Activated CD4-positive, alpha-beta T cell treated with anti-CD3 and anti-CD28 coated beads for 1 hour (primary cell): ENCODE results near the gene COMMD8.
"Not testable (repeated sequence)": the region's sequence is repeated elsewhere in the genome, so short reads cannot be mapped to it uniquely, and the experiment has no call there.

Source experiments
- DNase-seq: peaks from one replicate; pipeline ENCODE4 v3.0.0-alpha.2; 2020

COMMD8 gene

GRCh38 chr4:47463235-47463956 is at the start of gene COMMD8:
Gene COMMD8 (minus strand): TSS chr4:47463702. CDS start chr4:47463651, 51 bp downstream.
- peak; percentile 96 for DNase-seq

DNA sequence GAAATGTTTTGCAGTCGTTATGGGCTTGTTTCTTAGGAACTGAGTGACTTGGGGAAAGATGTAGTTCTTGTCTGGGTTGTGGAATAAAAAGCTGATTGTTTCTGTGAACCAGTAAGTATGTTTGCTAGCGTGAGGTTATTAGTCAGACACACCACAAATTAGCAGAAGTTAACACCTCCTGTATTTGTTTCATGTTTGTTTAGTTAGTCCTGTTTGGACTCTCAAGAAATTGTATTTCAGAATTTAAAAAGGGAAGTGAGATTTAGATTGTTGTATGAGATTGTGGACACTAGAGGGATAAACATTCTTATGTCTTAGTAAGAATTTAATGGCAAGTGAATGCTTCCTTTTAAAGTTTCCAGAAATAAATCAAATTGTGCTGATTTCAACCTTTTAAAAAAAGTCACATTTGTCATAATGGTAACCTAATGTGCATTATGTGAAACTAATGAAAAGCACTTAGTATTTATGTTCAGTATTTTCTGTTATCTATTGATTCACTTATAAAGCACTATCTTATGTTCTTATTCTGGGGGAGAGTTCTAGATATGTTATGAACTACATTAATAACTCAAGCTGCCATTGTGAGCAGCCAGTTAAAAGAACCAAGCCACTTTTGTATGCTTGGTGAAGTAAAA is 47.1 kb upstream of the COMMD8 start:
- DNase-seq = no peak

DNA sequence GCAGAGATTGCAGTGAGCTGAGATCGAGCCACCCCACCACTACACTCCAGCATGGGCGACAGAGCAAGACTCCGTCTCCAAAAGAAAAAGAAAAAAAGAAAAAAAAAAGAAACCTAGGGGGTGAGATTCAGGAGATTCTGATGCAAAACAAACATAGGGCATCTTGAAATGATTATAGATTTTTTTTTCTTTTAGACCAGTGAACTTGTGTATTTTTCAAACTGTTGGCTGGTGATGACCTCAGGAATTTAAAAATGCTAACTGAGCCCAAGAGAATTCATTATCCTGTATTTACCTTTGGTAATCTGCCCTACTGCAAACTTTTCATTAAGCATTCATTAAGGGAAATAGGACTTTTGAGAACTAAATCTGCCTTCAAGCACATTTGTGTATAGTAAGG is 42.2 kb upstream of the COMMD8 start:
- DNase-seq = no peak

- DNase-seq = no peak
Measured at GRCh38 chr4:47505147-47505546, 41.6 kb upstream of the COMMD8 start.

DNA sequence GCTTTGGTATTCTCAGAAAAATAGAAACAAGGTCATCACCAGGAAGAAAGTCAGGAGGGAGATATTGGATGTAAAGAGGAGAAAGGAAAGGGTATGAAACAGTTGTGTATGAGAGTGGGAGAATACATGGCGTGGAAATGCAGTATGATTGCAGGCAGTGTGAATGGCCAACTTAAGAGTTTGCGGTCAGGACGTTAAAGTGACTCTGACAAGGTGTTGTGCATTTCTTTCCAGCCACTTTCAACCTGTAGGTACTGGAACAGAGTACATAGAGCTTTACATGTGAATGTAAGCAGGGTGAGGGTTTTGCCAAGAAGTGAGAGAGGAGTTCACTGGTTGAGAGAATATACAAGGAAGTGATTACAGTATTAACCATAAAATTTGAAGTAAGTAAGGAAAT is 37.3 kb upstream of the COMMD8 start:
- DNase-seq = no peak

- no peak for DNase-seq
Measured at GRCh38 chr4:47499700-47500099, 36.2 kb upstream of the COMMD8 start.

GRCh38 chr4:47498899-47499298 is 35.4 kb upstream of the COMMD8 start:
- DNase-seq = no peak

GRCh38 chr4:47494124-47494430 is 30.6 kb upstream of the COMMD8 start:
- DNase-seq = no peak

DNA sequence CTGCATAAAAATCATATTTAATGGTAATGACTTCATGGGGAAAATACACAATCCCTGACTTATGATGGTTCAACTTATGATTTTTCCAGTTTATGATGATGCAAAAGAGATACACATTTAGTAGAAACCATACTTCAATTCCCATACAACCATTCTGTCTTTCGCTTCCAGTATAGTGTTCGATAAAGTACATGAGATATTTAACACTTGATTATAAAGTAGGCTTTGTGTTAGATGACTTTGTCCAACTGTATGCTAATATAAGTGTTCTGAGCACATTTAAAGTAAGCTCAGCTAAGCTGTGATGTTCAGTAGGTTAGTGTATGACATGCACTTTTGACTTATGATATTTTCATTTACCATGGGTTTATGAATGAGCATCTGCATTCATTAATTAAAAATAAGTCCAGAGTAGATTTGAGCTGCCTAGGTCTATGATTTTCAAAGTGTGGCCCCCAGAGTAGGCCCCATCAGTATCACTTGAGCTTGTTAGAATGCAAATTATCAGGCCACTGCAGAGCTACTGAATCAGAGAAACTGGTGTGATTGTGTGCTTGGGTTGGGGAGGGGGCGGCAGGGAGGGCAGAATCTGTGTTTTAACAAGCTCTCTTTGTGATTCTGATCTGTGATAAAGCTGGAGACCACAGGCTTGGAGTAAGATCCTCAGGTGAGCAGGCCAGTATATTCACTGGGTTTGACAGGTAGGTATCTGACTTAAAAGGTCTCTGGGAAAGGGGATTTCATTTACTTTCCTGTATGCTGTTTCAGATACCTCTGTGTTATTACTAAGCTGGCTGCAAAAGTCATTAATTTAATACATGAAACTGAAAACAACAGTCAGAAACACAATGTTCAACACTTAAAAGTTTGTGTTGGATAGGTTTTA is 30.0 kb upstream of the COMMD8 start:
- DNase-seq = no peak

- DNase-seq = no peak
Measured at GRCh38 chr4:47490550-47490949, 27.0 kb upstream of the COMMD8 start.

GRCh38 chr4:47488706-47489105 is 25.2 kb upstream of the COMMD8 start:
- no peak for DNase-seq

GRCh38 chr4:47486727-47487126 is 23.2 kb upstream of the COMMD8 start:
- DNase-seq = not testable (repeated sequence)

- no peak for DNase-seq
Measured at GRCh38 chr4:47486231-47486673, 22.8 kb upstream of the COMMD8 start.

- no peak for DNase-seq
Measured at GRCh38 chr4:47485768-47486167, 22.3 kb upstream of the COMMD8 start.

GRCh38 chr4:47485047-47485692 is 21.7 kb upstream of the COMMD8 start, which contains the start of gene ATP10D:
Gene ATP10D (plus strand): TSS chr4:47485275. CDS start chr4:47512541, 27,266 bp downstream.
- DNase-seq = peak; percentile 56

- no peak for DNase-seq
Measured at GRCh38 chr4:47484168-47484567, 20.7 kb upstream of the COMMD8 start.

GRCh38 chr4:47483745-47484144 is 20.2 kb upstream of the COMMD8 start:
- DNase-seq = no peak

DNA sequence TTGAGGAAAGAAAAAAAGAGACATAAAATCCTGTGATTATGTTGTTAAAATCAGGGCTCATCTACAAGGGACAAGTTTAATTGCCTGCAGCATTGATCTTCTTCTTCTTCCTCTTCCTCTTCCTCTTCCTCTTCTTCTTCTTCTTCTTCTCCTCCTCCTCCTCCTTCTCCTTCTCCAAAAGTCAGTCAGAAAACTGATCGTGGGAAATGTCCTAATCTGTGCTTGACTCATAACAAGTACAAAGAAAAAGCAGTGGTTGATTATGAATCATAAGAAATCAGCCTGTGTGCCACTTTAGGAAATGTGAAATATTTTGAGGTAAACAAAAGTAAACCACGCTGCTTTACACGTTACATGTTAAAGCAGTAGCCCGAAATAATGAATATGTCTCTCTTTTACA is 18.8 kb upstream of the COMMD8 start:
- DNase-seq = no peak

DNA sequence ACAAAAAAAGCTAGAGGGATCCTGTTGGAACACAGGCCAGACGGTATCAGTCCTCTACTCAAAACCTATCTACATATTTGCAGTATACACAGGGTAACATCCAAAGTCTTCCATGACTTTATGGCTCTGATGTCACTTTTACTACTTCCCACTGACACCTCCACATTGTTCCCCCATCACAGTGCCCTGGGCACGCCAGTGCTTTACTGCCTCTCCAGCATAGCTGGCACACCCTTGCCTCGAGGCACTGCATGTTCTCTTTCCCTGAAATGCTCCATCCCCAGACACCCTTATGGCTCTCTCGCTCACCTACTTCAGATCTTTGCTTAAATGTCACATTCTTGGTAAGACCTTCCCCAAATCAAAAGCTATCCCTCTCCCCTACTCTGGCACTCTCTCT is 15.3 kb upstream of the COMMD8 start:
- no peak for DNase-seq

DNA sequence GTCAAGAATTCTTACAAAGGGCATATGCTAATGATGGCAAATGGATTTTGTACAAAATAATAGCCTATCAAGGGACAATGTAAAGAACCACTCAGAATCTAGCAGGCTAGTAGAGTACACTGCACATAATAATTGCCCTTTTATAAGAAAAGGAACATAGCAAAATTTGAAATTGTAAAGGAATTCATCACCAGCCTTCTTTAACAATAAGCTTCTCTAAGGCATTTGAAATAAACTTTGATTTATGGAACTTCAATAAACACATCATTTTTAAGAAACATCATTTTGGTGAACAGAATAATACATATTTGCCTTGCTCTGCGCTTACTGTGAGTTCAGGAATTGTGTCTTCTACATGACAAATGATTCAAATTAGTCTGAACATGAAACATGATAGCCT is 11.9 kb upstream of the COMMD8 start:
- DNase-seq = no peak

DNA sequence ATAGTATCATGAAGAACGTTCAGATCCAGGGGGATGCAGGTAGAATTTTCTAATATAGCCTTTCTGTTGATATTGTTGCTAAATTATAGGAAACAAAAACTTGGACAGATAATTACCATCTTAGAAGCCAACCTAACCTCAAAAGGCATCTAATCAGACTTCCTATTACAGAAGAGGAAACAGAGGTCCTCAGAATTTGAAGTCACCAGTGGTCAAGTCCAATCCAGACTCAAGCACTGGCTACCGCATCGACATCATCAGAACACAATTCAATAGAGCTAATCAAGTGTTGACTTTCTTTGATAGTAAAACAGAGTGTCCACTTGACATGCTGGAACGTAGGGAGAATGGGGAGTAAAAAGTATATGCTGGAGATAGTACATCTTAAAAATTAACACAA is 11.3 kb upstream of the COMMD8 start:
- no peak for DNase-seq

GRCh38 chr4:47473141-47473750 is 9.7 kb upstream of the COMMD8 start:
- DNase-seq = no peak

DNA sequence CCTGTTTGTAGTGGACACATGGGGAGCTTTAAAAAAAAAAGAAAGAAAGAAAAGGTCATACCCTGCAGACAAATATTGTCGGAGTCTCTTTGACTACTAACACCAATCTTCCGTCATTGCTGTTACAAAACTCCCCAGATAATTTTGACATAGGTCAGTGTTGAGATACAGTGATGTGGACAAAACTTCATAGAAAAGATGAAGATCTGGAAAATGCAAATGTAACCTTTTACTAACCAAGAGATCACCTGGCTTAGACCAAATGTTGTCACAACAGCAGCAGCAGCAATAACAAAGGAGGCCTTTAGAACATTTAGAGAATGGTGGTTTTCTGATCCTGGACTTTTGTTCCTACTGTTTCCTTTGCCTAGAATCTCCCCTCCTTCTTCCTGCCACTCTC is 8.1 kb upstream of the COMMD8 start:
- DNase-seq = no peak
